H1 (cell line): ENCODE measurements around the gene COL21A1. TPM values are rescaled to one million over a fixed set of nuclear protein-coding genes. Genes with fewer than 3 reads are reported as not detected.

Experiments
- BCL11A ChIP-seq, 2 experiments: IDR thresholded peaks; one replicate each; pipeline ENCODE4 v1.6.1; 2011; ENCODE audit warnings: low read depth in 2 of 2, low read length in 2 of 2, mild to moderate bottlenecking in 2 of 2
- EP300 ChIP-seq, 2 experiments: IDR thresholded peaks; 1 replicate in 1 of 2; 2 replicates in 1 of 2; pipeline ENCODE4 v1.6.1; 2011 to 2012; ENCODE audit warnings: low read depth in 2 of 2, low read length in 2 of 2, mild to moderate bottlenecking in 2 of 2, borderline replicate concordance in 1 of 2, inconsistent platforms in 1 of 2, moderate library complexity in 1 of 2
- HDAC6 ChIP-seq: IDR thresholded peaks from one replicate; pipeline ENCODE4 v1.7.1; 2012; ENCODE audit warnings: low read depth, mild to moderate bottlenecking, inconsistent platforms, low read length, moderate library complexity
- JUN ChIP-seq: IDR thresholded peaks from 2 replicates; pipeline ENCODE4 v1.6.1; 2011; ENCODE audit warnings: low read depth, mild to moderate bottlenecking, improper control_type of control experiment, low read length
- SIRT6 ChIP-seq: IDR thresholded peaks from one replicate; pipeline ENCODE4 v1.7.1; 2012; ENCODE audit warnings: low read length, inconsistent platforms
- SIX5 ChIP-seq: IDR thresholded peaks from 2 replicates; pipeline ENCODE4 v1.6.1; 2011; ENCODE audit warnings: mild to moderate bottlenecking, low read depth, low read length
- TCF12 ChIP-seq: IDR thresholded peaks from 2 replicates; pipeline ENCODE4 v1.6.1; 2011; ENCODE audit warnings: low read depth, mild to moderate bottlenecking, low read length
- polyA plus RNA-seq, 7 experiments: library from polyadenylated mRNA; depleted of rRNA in 3 of 7; stranded (reverse) in 5 of 7; unstranded in 2 of 7; fragments of >200 nt in 5 of 7; fragments of 200-250 nt in 2 of 7; gene quantifications; 1 replicate in 5 of 7; 2 replicates in 1 of 7; 4 replicates in 1 of 7; pipeline versions ENCODE4 v1.2.1 to v1.2.3, GENCODE V29; 2011 to 2013; ENCODE audit warnings: missing spikeins in 2 of 7, mixed read lengths in 2 of 7
- total RNA-seq: library from RNA; stranded (reverse); fragmentation: NEBNext Ultra II Directional; extraction: Animal tissue kit (Norgen Biotek cat#: 25700); gene quantifications from 2 replicates; pipeline ENCODE4 v1.2.1, GENCODE V29; 2021

Gene COL21A1
- total and polyA plus RNA-seq, 2 of the 8 experiments (the other 6 are each of a cell fraction or from before 2014, with no cell fraction given) = 1.6 to 3.4 TPM

DNA sequence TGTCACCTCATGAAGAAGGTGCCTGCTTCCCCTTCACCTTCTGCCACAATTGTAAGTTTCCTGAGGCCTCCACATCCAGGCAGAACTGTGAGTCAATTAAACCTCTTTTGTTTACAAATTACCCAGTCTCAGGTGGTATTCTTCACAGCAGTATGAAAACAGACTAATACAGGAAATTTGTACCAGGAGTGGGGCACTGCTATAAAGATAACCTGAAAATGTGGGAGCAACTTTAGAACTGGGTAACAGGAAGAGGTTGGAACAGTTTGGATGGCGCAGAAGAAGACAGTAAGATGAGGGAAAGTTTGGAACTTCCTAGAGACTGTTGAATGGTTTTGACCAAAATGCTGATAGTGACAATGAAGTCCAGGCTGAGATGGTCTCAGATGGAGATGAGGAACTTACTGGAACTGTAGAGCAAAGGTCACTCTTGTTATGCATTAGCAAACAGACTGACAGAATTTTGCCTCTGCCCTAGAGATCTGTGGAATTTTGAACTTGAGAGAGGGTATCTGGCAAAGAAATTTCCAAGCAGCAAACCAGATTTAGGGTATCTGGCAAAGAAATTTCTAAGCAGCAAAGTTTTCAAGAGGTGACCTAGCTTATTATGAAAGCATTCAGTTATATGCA, 23.5 kb upstream of the COL21A1 start (continued):
- TF ChIP-seq EP300 (IDR thresholded peaks at IDR 0.05; ENCODE audit: borderline replicate concordance in 1 of 2, low read depth in 2 of 2, low read length in 2 of 2) (no peak), SIRT6 (no peak), SIX5 (no peak), JUN (no peak), TCF12 (no peak), BCL11A (IDR thresholded peaks at IDR 0.05; ENCODE audit: low read depth in 2 of 2, low read length in 2 of 2) (no peak), HDAC6 (no peak)
